ENCODE data around the gene PRDX6. TPM values are rescaled to one million over a fixed set of nuclear protein-coding genes. Genes with fewer than 3 reads are reported as not detected.

The PRDX6 gene, protein sequence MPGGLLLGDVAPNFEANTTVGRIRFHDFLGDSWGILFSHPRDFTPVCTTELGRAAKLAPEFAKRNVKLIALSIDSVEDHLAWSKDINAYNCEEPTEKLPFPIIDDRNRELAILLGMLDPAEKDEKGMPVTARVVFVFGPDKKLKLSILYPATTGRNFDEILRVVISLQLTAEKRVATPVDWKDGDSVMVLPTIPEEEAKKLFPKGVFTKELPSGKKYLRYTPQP
- total RNA-seq (2022; extraction: Qiagen RNA extraction; ENCODE audit: low read depth): 300 to 332 TPM (median 305 TPM) in 5 replicates

DNA sequence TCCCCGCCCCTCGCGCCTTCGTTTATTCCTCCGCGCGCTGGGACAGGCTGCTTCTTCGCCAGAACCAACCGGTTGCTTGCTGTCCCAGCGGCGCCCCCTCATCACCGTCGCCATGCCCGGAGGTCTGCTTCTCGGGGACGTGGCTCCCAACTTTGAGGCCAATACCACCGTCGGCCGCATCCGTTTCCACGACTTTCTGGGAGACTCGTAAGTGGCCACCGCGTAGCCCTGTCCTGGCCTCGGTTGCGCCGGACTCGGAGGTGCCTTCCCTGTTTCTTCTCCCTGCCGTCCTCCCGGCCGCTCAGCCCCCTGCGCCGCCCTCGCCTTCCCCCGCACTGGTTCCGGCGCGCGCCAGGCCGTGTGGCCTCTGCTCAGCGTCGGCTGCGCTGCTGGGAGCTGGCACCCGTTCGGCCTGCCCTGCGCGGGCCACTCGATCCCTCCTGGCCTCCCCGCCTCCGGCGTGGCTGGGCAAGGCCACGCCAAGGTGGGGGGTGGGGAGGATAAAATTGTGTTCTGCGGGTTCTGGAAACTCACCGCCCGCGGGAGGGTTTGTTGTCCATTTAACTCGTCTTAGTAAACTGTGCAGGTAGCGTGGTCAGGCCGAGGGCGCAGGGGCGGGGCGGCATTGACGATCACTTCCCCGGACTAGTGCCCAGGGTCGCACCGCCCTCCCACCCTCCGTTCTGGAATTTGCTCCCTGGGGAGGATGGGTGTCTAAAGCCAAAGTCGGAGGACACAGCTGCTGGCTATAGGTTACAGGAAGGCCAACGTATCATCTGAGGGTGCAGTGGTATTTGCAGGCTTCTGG lies at the start of gene PRDX6:
Gene PRDX6 (plus strand): TSS at position 50 of the 808 bp plus-strand sequence. CDS start 63 bp downstream, at position 113.

Other genes starting within 250 kb of the PRDX6 start
- not detected in 5 replicates for gene SLC9C2, start 125.7 kb downstream of the PRDX6 start, total RNA-seq (2022; extraction: Qiagen RNA extraction; ENCODE audit: low read depth)
- gene TEX50, start 158.0 kb downstream of the PRDX6 start, total RNA-seq (2022; extraction: Qiagen RNA extraction; ENCODE audit: low read depth): not detected in 5 replicates
- 0.13 TPM in 1 of 5 replicates, not detected in the others for gene ANKRD45, start 192.5 kb downstream of the PRDX6 start, total RNA-seq (2022; extraction: Qiagen RNA extraction; ENCODE audit: low read depth)
- gene KLHL20, start 237.6 kb downstream of the PRDX6 start, total RNA-seq (2022; extraction: Qiagen RNA extraction; ENCODE audit: low read depth): 9.4 to 13.1 TPM (median 12.3 TPM) in 5 replicates